Glomerular visceral epithelial cell (primary cell): ENCODE results near the gene CLK2.
A peak's percentile ranks its signal among the peaks of the same experiment; 100 is the strongest.
"Not testable (repeated sequence)": the region's sequence is repeated elsewhere in the genome, so short reads cannot be mapped to it uniquely, and the experiment has no call there.

Source experiments
- DNase-seq: peaks from one replicate; pipeline ENCODE4 v3.0.0-alpha.2; 2016; ENCODE audit errors: extremely low spot score

CLK2 gene

GRCh38 chr1:155296661-155297060, 23.4 kb upstream of the CLK2 start:
- no peak for DNase-seq

- no peak for DNase-seq
Measured at GRCh38 chr1:155295942-155296267, 22.6 kb upstream of the CLK2 start.

GRCh38 chr1:155295183-155295941, 22.1 kb upstream of the CLK2 start:
- no peak for DNase-seq

GRCh38 chr1:155294520-155295182, 21.3 kb upstream of the CLK2 start:
- DNase-seq: no peak

GRCh38 chr1:155293086-155293749, 19.9 kb upstream of the CLK2 start:
- DNase-seq: no peak

DNA sequence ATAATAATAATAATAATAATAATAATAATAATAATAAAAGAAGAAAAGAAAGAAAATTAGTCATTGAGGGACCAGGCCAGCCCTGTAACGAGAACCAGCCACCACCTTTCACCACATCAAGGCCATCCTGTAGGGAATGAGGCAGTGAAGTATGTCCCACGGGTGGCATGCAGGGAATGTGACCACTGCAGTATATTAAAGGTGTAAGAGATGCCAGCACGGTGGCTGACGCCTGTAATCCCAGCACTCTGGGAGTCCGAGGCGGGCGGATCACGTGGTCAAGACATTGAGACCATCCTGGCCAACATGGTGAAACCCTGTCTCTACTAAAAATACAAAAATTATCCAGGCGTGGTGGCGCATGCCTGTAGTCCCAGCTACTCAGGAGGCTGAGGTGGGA, 17.7 kb upstream of the CLK2 start:
- not testable (repeated sequence) for DNase-seq

GRCh38 chr1:155287987-155288543, 14.8 kb upstream of the CLK2 start:
- DNase-seq: no peak

GRCh38 chr1:155286544-155286943, 13.2 kb upstream of the CLK2 start:
- DNase-seq: no peak

DNA sequence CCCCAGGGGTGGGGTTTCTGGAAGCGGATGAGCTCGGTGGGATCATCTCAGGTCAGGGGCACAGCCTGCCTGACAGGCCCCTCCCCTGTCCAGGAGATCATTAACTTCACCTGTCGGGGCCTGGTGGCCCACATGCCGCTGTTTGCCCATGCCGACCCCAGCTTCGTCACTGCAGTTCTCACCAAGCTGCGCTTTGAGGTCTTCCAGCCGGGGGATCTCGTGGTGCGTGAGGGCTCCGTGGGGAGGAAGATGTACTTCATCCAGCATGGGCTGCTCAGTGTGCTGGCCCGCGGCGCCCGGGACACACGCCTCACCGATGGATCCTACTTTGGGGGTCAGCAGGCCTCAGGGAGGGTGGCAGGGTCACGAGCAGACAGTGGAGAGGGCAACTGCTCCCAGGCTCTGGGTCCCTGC, 12.3 kb upstream of the CLK2 start:
- DNase-seq: no peak

GRCh38 chr1:155285063-155285462, 11.8 kb upstream of the CLK2 start:
- no peak for DNase-seq

GRCh38 chr1:155284476-155284875, 11.2 kb upstream of the CLK2 start:
- DNase-seq: no peak

GRCh38 chr1:155282488-155283091, 9.3 kb upstream of the CLK2 start:
- DNase-seq: no peak

DNA sequence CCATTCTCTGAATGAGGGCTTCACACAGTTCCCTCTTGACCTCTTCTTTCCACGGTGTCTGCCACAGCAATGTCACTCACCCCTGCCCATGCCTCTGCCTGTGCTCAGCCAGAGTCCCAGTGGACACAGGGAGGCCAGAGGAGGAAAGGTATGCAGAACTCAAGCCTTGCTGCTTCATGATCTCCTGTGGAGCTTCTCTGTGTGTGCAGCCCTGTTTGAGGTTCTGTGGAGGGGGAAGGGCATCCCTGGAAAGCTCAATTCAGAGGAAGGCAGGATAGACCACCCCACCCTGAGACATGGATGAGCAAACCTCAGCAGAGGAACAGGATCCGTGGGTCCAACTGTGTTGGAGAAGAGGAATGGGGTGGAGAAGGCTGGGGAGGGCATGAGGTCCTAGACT, 6.0 kb upstream of the CLK2 start:
- DNase-seq: no peak

DNA sequence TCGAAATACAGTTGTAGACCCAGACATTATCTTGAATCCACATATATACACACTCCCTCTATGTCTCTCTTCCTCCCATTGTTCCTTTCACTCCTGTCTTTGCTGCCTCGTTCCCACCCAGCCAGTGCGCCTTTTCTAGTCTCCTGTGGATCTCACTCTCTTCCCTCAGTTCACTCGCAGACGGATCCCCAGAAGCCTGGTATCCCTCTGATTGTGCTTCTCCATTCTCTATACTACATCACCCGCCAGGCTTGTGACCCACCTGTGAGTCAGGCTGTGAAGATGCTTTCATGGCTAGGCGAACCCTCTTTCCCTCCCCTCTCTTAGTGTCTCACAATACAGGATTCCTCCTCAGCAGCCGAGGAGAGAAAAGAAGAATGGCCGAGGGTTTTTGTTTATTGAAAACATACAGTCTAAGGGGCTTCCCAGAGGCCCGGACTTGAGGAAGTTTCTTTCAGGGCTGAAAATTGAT, 5.4 kb upstream of the CLK2 start:
- DNase-seq: no peak

- peak; percentile 66 for DNase-seq
Measured at GRCh38 chr1:155277902-155278688, 4.8 kb upstream of the CLK2 start.

DNA sequence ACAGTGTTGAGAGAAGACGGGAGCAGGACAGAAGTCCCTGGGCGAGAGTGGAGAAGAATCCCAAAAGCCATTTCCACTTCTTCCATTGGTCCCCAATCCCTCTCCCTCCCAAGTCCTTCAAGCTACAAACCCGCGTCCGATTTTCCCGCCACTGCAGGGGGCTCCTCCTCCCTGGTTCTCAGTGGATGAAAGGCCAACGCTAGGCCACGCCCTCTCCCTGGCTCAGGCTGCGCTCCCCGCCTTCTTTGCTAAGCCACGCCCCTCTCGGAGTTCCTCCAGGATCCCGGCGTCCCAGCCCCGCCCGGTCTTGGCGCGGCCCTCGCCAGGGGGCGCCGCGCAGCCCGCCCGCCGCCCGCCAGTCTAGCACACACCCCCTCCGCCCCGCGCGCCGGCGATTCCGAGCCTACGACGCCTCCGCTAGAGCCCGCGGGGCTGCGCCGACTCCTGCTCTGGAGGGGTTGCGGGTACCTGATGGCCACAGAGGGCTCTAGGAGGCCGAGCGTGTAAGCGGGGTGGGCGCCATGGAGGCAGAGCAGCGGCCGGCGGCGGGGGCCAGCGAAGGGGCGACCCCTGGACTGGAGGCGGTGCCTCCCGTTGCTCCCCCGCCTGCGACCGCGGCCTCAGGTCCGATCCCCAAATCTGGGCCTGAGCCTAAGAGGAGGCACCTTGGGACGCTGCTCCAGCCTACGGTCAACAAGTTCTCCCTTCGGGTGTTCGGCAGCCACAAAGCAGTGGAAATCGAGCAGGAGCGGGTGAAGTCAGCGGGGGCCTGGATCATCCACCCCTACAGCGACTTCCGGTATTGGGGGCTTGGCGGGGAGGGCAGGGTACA, 4.0 kb upstream of the CLK2 start, which contains the start of gene HCN3:
Gene HCN3, plus strand, starts transcription at position 394 of the 832 bp plus-strand sequence. Its CDS starts 128 bp downstream, at position 522.
- peak; percentile 97 for DNase-seq

GRCh38 chr1:155272466-155273342, 600 bp downstream of the CLK2 start:
- DNase-seq: peak; percentile 62

DNA sequence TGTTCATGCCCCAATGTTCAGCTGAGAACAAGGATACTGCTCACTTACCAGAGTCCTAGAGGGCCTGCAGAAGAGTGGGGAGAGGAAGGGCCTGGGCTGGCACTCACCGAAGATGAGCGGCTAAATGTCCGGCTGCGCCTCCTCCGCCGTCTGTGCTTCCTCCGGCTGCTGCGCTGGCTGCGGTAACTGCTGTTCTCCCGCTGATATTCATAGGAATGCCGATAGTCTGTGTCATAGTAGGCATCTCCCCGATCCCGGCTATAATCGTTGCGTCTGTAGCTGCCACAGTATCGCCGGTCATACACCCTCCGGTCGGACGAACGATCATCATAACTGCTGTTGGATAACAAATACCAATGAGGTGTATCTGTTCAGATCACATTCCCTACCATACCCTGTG, 3.9 kb downstream of the CLK2 start:
- no peak for DNase-seq

- no peak for DNase-seq
Measured at GRCh38 chr1:155268630-155269029, 4.7 kb downstream of the CLK2 start.
